Measurements from ENCODE around the gene ALAS2. TPM values are rescaled to one million over a fixed set of nuclear protein-coding genes. Genes with fewer than 3 reads are reported as not detected.
A peak's percentile ranks its signal among the peaks of the same experiment; 100 is the strongest.

ALAS2 gene
- total RNA-seq, 1 donor from 2014 or later: not detected

DNA sequence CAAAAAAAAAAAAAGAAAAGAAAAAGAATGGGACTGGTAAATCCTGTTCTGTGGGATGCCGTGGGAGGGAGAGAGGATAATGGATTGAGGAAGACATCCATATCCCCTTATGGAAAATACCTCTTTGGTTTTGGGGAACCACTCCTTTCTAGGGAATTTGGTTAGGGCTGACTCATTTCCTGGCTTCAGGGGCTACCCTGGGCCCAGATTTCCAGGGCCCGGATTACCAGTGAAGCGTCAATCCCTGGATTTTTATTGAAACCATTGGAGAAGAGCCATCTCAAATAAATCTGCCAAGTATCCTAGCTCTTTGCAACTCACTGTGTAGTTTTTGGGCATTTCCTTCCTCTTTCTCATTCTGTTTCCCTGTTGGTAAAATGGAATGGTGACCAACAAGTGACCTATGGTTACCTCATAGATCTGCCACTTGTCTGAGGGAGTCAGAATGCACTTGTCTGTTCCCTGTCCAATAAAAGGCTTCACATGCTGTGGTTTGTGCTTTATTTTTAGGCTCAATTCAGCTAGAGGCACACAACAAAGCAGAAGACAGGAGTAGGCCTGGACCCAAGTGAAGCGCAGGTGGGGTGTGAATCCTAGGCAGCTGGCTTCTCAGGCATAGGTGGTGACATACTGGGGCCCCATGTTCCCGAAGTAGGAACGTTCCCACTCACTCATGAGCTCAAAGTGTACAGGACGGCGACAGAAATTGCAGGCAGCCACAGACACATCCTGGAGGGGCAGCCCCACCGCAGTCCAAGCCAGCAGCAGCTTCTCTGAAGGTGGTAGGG lies 22.0 kb downstream of the ALAS2 start:
- Histone ChIP-seq H2AFZ (replicated peaks) (no peak overlapping the region), H3K9me3 (ENCODE audit: low read depth) (no peaks in the 10 kb centered on the region), H3F3A (ENCODE audit: low read depth) (no peaks in the 10 kb centered on the region), H3K4me1 (no peaks in the 10 kb centered on the region), H3K4me2 (no peak overlapping the region), H4K20me1 (ENCODE audit: low read depth) (no peaks in the 10 kb centered on the region), H3K27me3 (no peaks in the 10 kb centered on the region), H3K4me3 (no peak overlapping the region), H3K79me2 (ENCODE audit: low read depth) (no peaks in the 10 kb centered on the region), H3K9ac (no peak overlapping the region), H3K27ac (no peak overlapping the region), H3K36me3 (no peaks in the 10 kb centered on the region)
- peak overlapping the region; percentile 11 for H3K27ac Mint-ChIP-seq
- no peaks in the 10 kb centered on the region for H3K4me1 Mint-ChIP-seq
- no peak overlapping the region for H3K4me3 Mint-ChIP-seq
- no peaks in the 10 kb centered on the region for H3K9me3 Mint-ChIP-seq
- DNase-seq (ENCODE audit: low spot score): no peak
- H3K36me3 Mint-ChIP-seq: peaks cover 7% of the 10 kb centered on the region
- peaks cover 2% of the 10 kb centered on the region for H3K27me3 Mint-ChIP-seq (ENCODE audit: insufficient read depth, low read depth)
- TF ChIP-seq EZH2 (IDR thresholded peaks at IDR 0.05): no peak
- no peak for TF ChIP-seq EZH2phosphoT487 (IDR thresholded peaks at IDR 0.05)

DNA sequence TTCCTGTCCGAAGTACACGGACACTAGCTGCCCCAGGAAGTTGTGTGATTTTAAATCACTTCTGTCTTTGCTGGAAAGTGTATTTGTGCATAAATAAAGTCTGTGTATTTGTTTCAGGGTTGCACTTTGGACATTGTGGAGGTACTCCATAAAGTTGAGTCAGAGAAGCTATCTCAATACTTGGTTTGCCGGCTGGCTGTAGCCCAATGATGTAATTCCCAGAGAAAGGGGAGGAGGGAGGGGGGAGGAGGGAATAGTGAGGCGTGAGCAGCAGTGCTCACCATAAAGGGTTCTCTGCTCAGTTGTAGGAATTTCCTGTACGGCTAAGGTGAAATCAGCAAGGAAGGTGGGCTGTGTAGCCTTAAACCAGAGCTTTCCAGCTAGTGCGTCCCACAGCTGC lies 23.1 kb downstream of the ALAS2 start:
- Mint-ChIP-seq H3K9me3 (no peaks in the 10 kb centered on the region), H3K27ac (no peak overlapping the region), H3K36me3 (peaks cover 10% of the 10 kb centered on the region), H3K4me3 (no peak overlapping the region), H3K4me1 (no peaks in the 10 kb centered on the region), H3K27me3 (ENCODE audit: insufficient read depth, low read depth) (peaks cover 2% of the 10 kb centered on the region)
- Histone ChIP-seq H3K27ac (no peak overlapping the region), H4K20me1 (ENCODE audit: low read depth) (no peaks in the 10 kb centered on the region), H3K79me2 (ENCODE audit: low read depth) (no peaks in the 10 kb centered on the region), H3K9me3 (ENCODE audit: low read depth) (no peaks in the 10 kb centered on the region), H3F3A (ENCODE audit: low read depth) (no peaks in the 10 kb centered on the region), H3K36me3 (no peaks in the 10 kb centered on the region), H3K9ac (no peak overlapping the region), H3K4me3 (no peak overlapping the region), H3K27me3 (no peaks in the 10 kb centered on the region), H2AFZ (replicated peaks) (no peak overlapping the region), H3K4me2 (no peak overlapping the region), H3K4me1 (no peaks in the 10 kb centered on the region)
- no peak for TF ChIP-seq EZH2 (IDR thresholded peaks at IDR 0.05)
- no peak for TF ChIP-seq EZH2phosphoT487 (IDR thresholded peaks at IDR 0.05)
- TF ChIP-seq, protein P1, sequence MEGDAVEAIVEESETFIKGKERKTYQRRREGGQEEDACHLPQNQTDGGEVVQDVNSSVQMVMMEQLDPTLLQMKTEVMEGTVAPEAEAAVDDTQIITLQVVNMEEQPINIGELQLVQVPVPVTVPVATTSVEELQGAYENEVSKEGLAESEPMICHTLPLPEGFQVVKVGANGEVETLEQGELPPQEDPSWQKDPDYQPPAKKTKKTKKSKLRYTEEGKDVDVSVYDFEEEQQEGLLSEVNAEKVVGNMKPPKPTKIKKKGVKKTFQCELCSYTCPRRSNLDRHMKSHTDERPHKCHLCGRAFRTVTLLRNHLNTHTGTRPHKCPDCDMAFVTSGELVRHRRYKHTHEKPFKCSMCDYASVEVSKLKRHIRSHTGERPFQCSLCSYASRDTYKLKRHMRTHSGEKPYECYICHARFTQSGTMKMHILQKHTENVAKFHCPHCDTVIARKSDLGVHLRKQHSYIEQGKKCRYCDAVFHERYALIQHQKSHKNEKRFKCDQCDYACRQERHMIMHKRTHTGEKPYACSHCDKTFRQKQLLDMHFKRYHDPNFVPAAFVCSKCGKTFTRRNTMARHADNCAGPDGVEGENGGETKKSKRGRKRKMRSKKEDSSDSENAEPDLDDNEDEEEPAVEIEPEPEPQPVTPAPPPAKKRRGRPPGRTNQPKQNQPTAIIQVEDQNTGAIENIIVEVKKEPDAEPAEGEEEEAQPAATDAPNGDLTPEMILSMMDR (IDR thresholded peaks at IDR 0.05): no peak
- DNase-seq (ENCODE audit: low spot score): no peak

DNA sequence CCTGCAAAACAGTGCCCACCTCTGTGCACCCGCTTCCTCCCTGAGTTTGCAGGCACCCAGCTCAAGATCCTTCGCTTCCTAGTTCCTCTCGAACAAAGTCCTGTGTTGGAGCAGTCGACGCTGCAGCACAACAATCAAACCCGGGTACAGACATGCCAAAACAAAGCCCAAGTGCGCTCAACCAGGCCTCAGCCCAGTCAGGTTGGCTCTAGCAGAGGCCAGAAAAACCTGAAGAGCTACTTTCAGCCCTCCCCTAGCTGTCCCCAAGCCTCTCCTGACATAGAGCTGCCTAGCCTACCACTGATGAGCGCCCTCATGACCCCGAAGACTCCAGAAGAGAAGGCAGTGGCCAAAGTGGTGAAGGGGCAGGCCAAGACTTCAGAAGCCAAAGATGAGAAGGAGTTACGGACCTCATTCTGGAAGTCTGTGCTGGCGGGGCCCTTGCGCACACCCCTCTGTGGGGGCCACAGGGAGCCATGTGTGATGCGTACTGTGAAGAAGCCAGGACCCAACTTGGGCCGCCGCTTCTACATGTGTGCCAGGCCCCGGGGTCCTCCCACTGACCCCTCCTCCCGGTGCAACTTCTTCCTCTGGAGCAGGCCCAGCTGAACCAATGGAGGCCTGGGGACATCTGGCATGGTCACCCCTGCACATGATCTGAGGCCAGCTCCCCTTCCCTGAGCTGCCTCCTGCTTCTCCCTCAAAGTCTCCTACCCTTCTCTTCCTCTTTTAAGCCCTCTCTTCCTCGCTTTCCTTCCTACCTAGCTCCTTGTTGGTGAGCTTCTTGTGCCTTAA lies 23.8 kb downstream of the ALAS2 start:
- Histone ChIP-seq H3K79me2 (ENCODE audit: low read depth) (no peaks in the 10 kb centered on the region), H3K27me3 (no peaks in the 10 kb centered on the region), H3K27ac (no peak overlapping the region), H3K4me2 (no peak overlapping the region), H2AFZ (replicated peaks) (no peak overlapping the region), H3K4me3 (no peak overlapping the region), H3K9ac (no peak overlapping the region), H3K4me1 (no peaks in the 10 kb centered on the region), H3F3A (ENCODE audit: low read depth) (no peaks in the 10 kb centered on the region), H3K36me3 (no peaks in the 10 kb centered on the region), H3K9me3 (ENCODE audit: low read depth) (no peaks in the 10 kb centered on the region), H4K20me1 (ENCODE audit: low read depth) (no peaks in the 10 kb centered on the region)
- Mint-ChIP-seq H3K36me3 (peaks cover 10% of the 10 kb centered on the region), H3K27me3 (ENCODE audit: insufficient read depth, low read depth) (peaks cover 2% of the 10 kb centered on the region), H3K4me3 (no peak overlapping the region), H3K27ac (no peak overlapping the region), H3K4me1 (no peaks in the 10 kb centered on the region), H3K9me3 (no peaks in the 10 kb centered on the region)
- DNase-seq (ENCODE audit: low spot score): no peak
- TF ChIP-seq EZH2phosphoT487 (IDR thresholded peaks at IDR 0.05) (no peak), EZH2 (IDR thresholded peaks at IDR 0.05) (no peak)
- TF ChIP-seq, protein P1 (IDR thresholded peaks at IDR 0.05): no peak

Data from neural progenitor cell (in vitro differentiated cells).